Naive thymus-derived CD4-positive, alpha-beta T cell (primary cell): ENCODE data around the gene CDC123. TPM values are rescaled to one million over a fixed set of nuclear protein-coding genes. Genes with fewer than 3 reads are reported as not detected.
"Not testable (repeated sequence)": the region's sequence is repeated elsewhere in the genome, so short reads cannot be mapped to it uniquely, and the experiment has no call there.

Source experiments
- ATAC-seq: fragments of 150-1000 bp; cut with Tn5 transposase; 2 replicates; pipeline ENCODE4 v1.10.0; 2021; ENCODE audit warnings: mild to moderate bottlenecking, moderate library complexity
- CTCF ChIA-PET: fragments of 350-600 bp; sonication (Branson Sonifier 250); formaldehyde crosslinking; loops from one replicate; lab custom pipeline; 2021; ENCODE audit warnings: antibody characterized with exemption; lab: Charles Lee
- POLR2A ChIA-PET: fragments of 350-600 bp; sonication (Branson Sonifier 250); formaldehyde crosslinking; loops from one replicate; lab custom pipeline; 2021; ENCODE audit warnings: antibody characterized with exemption, inconsistent platforms; lab: Charles Lee
- DNase-seq, 9 donors: peaks; one replicate each; pipeline versions ENCODE4 v3.0.0 to v3.0.0-alpha.2; 2020 to 2022; ENCODE audit warnings: mixed read lengths in 1 of 9
- H3K27ac ChIP-seq: one replicate; pipeline ENCODE4 v1.7.0; 2013; ENCODE audit warnings: mild to moderate bottlenecking, low read depth, low read length, moderate library complexity
- H3K27me3 ChIP-seq, 2 donors: one replicate each; pipeline ENCODE4 v1.7.0; 2013; ENCODE audit warnings: low read length in 2 of 2, mild to moderate bottlenecking in 2 of 2, moderate library complexity in 2 of 2; ENCODE audit not compliant: control insufficient read depth in 2 of 2, insufficient read depth in 2 of 2
- H3K36me3 ChIP-seq, 3 experiments: 1 replicate in 2 of 3; 2 replicates in 1 of 3; pipeline ENCODE4 v1.7.0; 2013; ENCODE audit warnings: low read length in 3 of 3, mild to moderate bottlenecking in 3 of 3, moderate library complexity in 1 of 3; ENCODE audit not compliant: insufficient read depth in 3 of 3, control insufficient read depth in 2 of 3
- H3K4me1 ChIP-seq, 2 donors: one replicate each; pipeline ENCODE4 v1.7.0; 2013; ENCODE audit warnings: low read length in 2 of 2, mild to moderate bottlenecking in 2 of 2, moderate library complexity in 1 of 2; ENCODE audit not compliant: control insufficient read depth in 2 of 2, insufficient read depth in 2 of 2
- H3K4me3 ChIP-seq: 2 replicates; pipeline ENCODE4 v1.7.0; 2013; ENCODE audit warnings: mild to moderate bottlenecking, low read length
- H3K9me3 ChIP-seq, 3 experiments: 1 replicate in 2 of 3; 2 replicates in 1 of 3; pipeline ENCODE4 v1.7.0; 2013; ENCODE audit warnings: low read length in 3 of 3; ENCODE audit not compliant: control insufficient read depth in 2 of 3
- H3K27ac Mint-ChIP-seq, 9 donors: one replicate each; pipeline ENCODE4 v1.8.0; 2020 to 2022; ENCODE audit warnings: mixed read lengths in 9 of 9, mild to moderate bottlenecking in 8 of 9, moderate library complexity in 5 of 9, inconsistent platforms in 2 of 9
- H3K27me3 Mint-ChIP-seq, 5 donors: one replicate each; pipeline ENCODE4 v1.8.0; 2021 to 2022; ENCODE audit warnings: mixed read lengths in 5 of 5, mild to moderate bottlenecking in 1 of 5
- H3K36me3 Mint-ChIP-seq, 5 donors: one replicate each; pipeline ENCODE4 v1.8.0; 2020 to 2022; ENCODE audit warnings: mixed read lengths in 5 of 5, mild to moderate bottlenecking in 3 of 5, inconsistent platforms in 1 of 5
- H3K4me1 Mint-ChIP-seq, 7 donors: one replicate each; pipeline ENCODE4 v1.8.0; 2020 to 2022; ENCODE audit warnings: mixed read lengths in 7 of 7, mild to moderate bottlenecking in 3 of 7, inconsistent platforms in 1 of 7
- H3K4me3 Mint-ChIP-seq, 10 donors: one replicate each; pipeline ENCODE4 v1.8.0; 2020 to 2022; ENCODE audit warnings: mild to moderate bottlenecking in 10 of 10, mixed read lengths in 10 of 10, moderate library complexity in 6 of 10, inconsistent platforms in 2 of 10
- H3K9me3 Mint-ChIP-seq, 11 donors: one replicate each; pipeline ENCODE4 v1.8.0; 2020 to 2022; ENCODE audit warnings: mixed read lengths in 11 of 11, mild to moderate bottlenecking in 4 of 11, inconsistent platforms in 1 of 11, moderate library complexity in 1 of 11
- intact Hi-C, 2 donors: fragments of 100-400 bp; cut with micrococcal nuclease; formaldehyde crosslinking; loops; one replicate each; pipeline ENCODE4 v1.15.1; 2023
- polyA plus RNA-seq, 2 donors: library from polyadenylated mRNA; unstranded; fragments of 300-500 nt; fragmentation: Illumina TruSeq; gene quantifications; one replicate each; pipeline ENCODE4 v1.2.3, GENCODE V29; 2021
- total RNA-seq, 6 experiments: library from RNA in 5 of 6; stranded (reverse) in 5 of 6; gene quantifications; 1 replicate in 5 of 6; 2 replicates in 1 of 6; pipeline ENCODE4 v1.2.3 and lab custom pipeline; 2021 to 2026

Gene CDC123
- total and polyA plus RNA-seq, 7 experiments from 2014 or later = 27.0 to 97.8 (median 37.0) TPM

DNA sequence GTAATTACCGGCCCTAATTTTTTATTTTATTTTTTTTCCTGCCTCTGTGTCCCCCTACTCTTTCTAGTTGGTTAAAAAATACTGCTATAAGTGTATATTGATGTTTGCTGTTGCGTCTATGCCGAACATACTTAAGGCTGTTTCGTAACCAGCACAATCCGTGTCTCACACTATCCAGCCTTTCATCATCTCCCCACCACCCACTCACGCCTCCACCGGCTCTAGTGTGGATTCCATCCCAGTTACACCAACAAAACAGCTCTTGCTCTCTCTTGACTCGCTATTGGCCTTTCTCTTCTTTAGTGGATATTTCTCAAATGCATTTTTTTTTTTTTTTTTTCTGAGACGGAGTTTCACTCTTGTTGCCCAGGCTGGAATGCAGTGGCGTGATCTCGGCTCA lies 83.3 kb downstream of the CDC123 start:
- POLR2A ChIA-PET = no interaction called here
- DNase-seq = no peak
- peak overlapping the region in 1 of 9 donors; percentile 6 for H3K27ac Mint-ChIP-seq

DNA sequence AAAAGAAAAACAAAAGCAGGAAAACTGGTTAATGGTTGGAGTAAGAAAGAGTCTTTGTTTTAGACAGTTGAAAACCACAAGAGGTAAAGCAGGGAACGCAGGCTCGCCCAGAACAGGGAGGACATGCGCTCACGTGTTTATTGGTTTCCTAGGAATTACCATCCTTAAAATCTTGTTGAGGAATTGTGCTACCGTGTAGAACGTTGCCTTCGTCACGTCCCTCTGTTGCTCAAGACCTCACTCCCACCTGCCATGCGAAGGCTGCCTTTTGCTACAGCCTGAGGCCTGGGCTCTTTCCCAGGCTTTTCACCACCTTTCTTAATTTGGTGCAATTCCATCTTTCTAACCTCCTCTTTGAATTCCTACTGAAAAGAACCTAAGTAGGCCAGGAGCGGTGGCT lies 91.8 kb downstream of the CDC123 start:
- ATAC-seq = no peak
- no peak overlapping the region for H3K4me3 Mint-ChIP-seq
- no peaks in the 10 kb centered on the region for H3K27me3 ChIP-seq
- no peaks in the 10 kb centered on the region for H3K36me3 ChIP-seq
- no peak overlapping the region for H3K27ac Mint-ChIP-seq
- H3K4me1 ChIP-seq = no peaks in the 10 kb centered on the region
- ChIA-PET CTCF (no interaction called here), POLR2A (no interaction called here)
- intact Hi-C loops = no loop called here
- H3K36me3 Mint-ChIP-seq = no peaks in the 10 kb centered on the region
- no peak for DNase-seq
- no peaks in the 10 kb centered on the region for H3K9me3 Mint-ChIP-seq
- no peak overlapping the region for H3K27ac ChIP-seq
- no peaks in the 10 kb centered on the region for H3K27me3 Mint-ChIP-seq
- H3K9me3 ChIP-seq = no peaks in the 10 kb centered on the region
- H3K4me3 ChIP-seq = no peak overlapping the region
- no peaks in the 10 kb centered on the region for H3K4me1 Mint-ChIP-seq

More for the DNA sequence above, 83.3 kb downstream of the CDC123 start:
- Histone ChIP-seq H3K27me3 (no peaks in the 10 kb centered on the region), H3K9me3 (no peaks in the 10 kb centered on the region), H3K4me1 (no peaks in the 10 kb centered on the region), H3K4me3 (no peak overlapping the region), H3K27ac (no peak overlapping the region), H3K36me3 (no peaks in the 10 kb centered on the region)
- intact Hi-C loops = no loop called here
- H3K36me3 Mint-ChIP-seq = no peaks in the 10 kb centered on the region
- no peak for ATAC-seq
- no peaks in the 10 kb centered on the region for H3K27me3 Mint-ChIP-seq
- CTCF ChIA-PET = no interaction called here
- peaks cover 0 to 4% (median 0%) of the 10 kb centered on the region in 11 donors for H3K9me3 Mint-ChIP-seq
- no peak overlapping the region for H3K4me3 Mint-ChIP-seq
- no peaks in the 10 kb centered on the region for H3K4me1 Mint-ChIP-seq

DNA sequence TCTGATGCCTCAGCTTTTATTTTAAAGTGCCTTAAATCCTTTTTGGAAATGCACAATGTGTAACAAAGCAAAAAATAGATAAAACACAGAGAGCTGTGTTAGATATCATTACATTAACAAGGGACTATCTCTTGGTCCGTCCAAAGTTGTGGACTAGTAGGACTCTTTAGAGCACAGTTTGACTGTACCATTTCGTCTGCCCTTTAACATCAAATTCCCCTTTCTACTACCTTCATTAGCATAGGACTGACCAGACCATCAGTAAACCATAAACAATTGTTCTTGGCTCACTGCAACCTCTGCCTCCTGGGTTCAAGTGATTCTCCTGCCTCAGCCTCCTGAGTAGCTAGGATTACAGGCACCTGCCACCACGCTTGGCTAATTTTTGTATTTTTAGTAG lies 101.8 kb downstream of the CDC123 start:
- H3K36me3 Mint-ChIP-seq, H3K36me3 ChIP-seq, H3K27me3 ChIP-seq, H3K4me3 Mint-ChIP-seq, H3K4me1 Mint-ChIP-seq, H3K4me3 ChIP-seq, intact Hi-C loops, H3K4me1 ChIP-seq, DNase-seq, H3K27ac Mint-ChIP-seq, H3K9me3 ChIP-seq, H3K27me3 Mint-ChIP-seq, CTCF ChIA-PET, H3K9me3 Mint-ChIP-seq, ATAC-seq, H3K27ac ChIP-seq: not testable (repeated sequence)
- POLR2A ChIA-PET = interaction anchor here (0.7 kb wide), 1 partner anchor 83 kb away, joined by 3 read pairs; no protein-coding TSS in a partner anchor

DNA sequence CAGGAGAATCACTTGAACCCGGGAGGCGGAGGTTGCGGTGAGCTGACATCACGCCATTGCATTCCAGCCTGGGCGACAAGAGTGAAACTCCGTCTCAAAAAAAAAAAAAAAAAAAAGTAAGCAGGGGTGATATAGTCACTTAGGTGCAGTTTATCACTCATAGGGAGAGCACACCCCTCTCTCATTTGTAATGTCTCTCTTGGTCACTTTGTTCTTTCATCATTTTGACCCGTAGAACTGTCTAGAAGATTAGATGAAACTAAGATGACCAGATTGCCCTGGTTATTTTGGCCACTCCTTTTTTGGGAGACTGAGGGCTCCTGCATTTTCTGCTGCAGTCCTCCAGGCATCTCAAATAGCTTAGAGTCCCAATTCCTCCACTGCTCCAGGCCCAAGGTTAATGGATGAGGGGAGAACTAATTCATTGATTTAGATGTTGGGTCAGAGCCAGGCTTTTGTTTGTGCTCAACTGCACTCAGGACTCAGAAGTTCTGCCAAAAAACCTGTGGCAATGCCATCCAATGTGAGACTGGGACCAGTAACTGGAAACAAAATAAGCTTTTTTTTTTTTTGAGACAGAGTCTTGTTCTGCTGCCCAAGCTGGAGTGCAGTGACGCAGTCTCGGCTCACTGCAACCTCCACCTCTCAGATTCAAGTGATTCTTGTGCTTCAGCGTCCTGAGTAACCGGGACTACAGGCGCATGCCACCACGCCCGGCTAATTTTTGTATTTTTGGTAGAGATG lies 103.4 kb downstream of the CDC123 start:
- intact Hi-C loops = no loop called here
- H3K9me3 ChIP-seq = no peaks in the 10 kb centered on the region

More for the DNA sequence above, 103.4 kb downstream of the CDC123 start:
- DNase-seq (no peak), ATAC-seq (no peak)
- no peaks in the 10 kb centered on the region for H3K36me3 ChIP-seq
- H3K27ac ChIP-seq = no peak overlapping the region
- ChIA-PET CTCF (no interaction called here), POLR2A (no interaction called here)
- Mint-ChIP-seq H3K4me1 (no peaks in the 10 kb centered on the region), H3K27ac (no peak overlapping the region), H3K4me3 (no peak overlapping the region), H3K27me3 (peaks cover 0 to 4% (median 0%) of the 10 kb centered on the region in 5 donors), H3K9me3 (no peaks in the 10 kb centered on the region), H3K36me3 (no peaks in the 10 kb centered on the region)
- H3K27me3 ChIP-seq = no peaks in the 10 kb centered on the region
- H3K4me3 ChIP-seq = no peak overlapping the region
- H3K4me1 ChIP-seq = no peaks in the 10 kb centered on the region

Other genes with a start within 250 kb of the CDC123 start
- 10 to 100 TPM; 27.2 to 40.5 (median 36.3) TPM for gene UPF2, start 153.4 kb upstream of the CDC123 start, total RNA-seq
- gene UPF2, start 153.4 kb upstream of the CDC123 start, polyA plus RNA-seq = 10 to 100 TPM in 1 of 2 donors, 1 to 10 TPM in 1; 9.0 to 10.6 TPM
- 10 to 100 TPM; 10.8 to 25.9 (median 12.5) TPM for gene DHTKD1, start 127.2 kb upstream of the CDC123 start, total RNA-seq
- gene DHTKD1, start 127.2 kb upstream of the CDC123 start, polyA plus RNA-seq = 1 to 10 TPM; 5.0 to 8.0 TPM
- gene SEC61A2, start 66.5 kb upstream of the CDC123 start, total RNA-seq = 10 to 100 TPM in 3 of 5 experiments, 1 to 10 TPM in 2; 7.8 to 15.7 (median 12.7) TPM
- gene SEC61A2, start 66.5 kb upstream of the CDC123 start, polyA plus RNA-seq = 1 to 10 TPM; 1.9 to 2.2 TPM
- gene NUDT5, start 297 bp upstream of the CDC123 start, total RNA-seq = 10 to 100 TPM; 24.5 to 89.4 (median 47.4) TPM
- gene NUDT5, start 297 bp upstream of the CDC123 start, polyA plus RNA-seq = 10 to 100 TPM; 44.1 to 57.3 TPM
- 10 to 100 TPM; 12.5 to 43.2 (median 18.7) TPM for gene CAMK1D, start 153.4 kb downstream of the CDC123 start, total RNA-seq
- gene CAMK1D, start 153.4 kb downstream of the CDC123 start, polyA plus RNA-seq = 10 to 100 TPM; 14.9 to 18.6 TPM